Choroid plexus epithelial cell (primary cell): ENCODE data around the gene ADK.

Source experiments
- DNase-seq: peaks from one replicate; pipeline ENCODE4 v3.0.0-alpha.2; 2010; ENCODE audit warnings: low read depth
- H3K4me3 ChIP-seq: 2 replicates; pipeline ENCODE4 v1.5.1; 2011; ENCODE audit warnings: low read depth, mild to moderate bottlenecking, control low read depth, low read length, moderate library complexity
- TF ChIP-seq, protein P1 (sequence below): conservative IDR thresholded peaks from 2 replicates; pipeline ENCODE4 v1.5.1; 2011; ENCODE audit warnings: low read depth, mild to moderate bottlenecking, control low read depth, inconsistent platforms, low read length, moderate library complexity

ADK gene

DNA sequence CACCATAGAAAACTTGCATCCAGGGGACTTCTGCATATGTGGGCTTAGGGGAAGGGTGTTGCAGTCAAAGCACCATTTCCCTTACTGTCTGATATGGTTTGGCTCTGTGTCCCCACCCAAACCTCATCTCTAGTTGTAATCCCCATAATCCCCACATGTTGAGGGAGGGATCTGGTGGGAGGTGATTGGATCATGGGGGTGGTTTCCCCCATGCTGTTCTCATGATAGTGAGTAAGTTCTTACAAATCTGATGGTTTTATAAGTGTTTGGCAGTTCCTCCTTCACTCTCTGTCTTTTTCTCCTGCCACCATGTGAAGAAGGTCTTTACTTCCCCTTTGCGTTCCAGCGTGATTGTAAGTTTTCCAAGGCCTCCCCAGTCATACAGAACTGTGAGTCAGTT lies 177.4 kb downstream of the ADK start:
- TF ChIP-seq, protein P1, sequence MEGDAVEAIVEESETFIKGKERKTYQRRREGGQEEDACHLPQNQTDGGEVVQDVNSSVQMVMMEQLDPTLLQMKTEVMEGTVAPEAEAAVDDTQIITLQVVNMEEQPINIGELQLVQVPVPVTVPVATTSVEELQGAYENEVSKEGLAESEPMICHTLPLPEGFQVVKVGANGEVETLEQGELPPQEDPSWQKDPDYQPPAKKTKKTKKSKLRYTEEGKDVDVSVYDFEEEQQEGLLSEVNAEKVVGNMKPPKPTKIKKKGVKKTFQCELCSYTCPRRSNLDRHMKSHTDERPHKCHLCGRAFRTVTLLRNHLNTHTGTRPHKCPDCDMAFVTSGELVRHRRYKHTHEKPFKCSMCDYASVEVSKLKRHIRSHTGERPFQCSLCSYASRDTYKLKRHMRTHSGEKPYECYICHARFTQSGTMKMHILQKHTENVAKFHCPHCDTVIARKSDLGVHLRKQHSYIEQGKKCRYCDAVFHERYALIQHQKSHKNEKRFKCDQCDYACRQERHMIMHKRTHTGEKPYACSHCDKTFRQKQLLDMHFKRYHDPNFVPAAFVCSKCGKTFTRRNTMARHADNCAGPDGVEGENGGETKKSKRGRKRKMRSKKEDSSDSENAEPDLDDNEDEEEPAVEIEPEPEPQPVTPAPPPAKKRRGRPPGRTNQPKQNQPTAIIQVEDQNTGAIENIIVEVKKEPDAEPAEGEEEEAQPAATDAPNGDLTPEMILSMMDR: no peak
- no peak for DNase-seq
- no peak overlapping the region for H3K4me3 ChIP-seq

DNA sequence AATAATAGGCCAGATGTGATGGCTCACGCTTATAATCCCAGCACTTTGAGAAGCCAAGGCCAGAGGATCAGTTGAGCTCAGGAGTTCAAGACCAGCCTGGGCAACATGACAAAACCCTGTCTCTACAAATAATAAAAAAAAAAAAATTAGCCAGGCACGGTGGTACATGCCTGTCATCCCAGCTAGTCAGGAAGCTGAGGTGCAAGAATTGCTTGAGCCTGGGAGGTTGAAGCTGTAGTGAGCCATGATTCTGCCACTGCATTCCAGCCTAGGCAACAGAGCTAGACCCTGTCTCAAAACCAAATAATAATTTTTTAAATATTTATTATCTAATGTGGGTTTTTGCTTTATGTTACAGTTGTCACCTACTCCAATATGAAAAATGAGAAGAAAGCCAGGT lies 178.9 kb downstream of the ADK start:
- TF ChIP-seq, protein P1: no peak
- H3K4me3 ChIP-seq: no peak overlapping the region
- DNase-seq: no peak

DNA sequence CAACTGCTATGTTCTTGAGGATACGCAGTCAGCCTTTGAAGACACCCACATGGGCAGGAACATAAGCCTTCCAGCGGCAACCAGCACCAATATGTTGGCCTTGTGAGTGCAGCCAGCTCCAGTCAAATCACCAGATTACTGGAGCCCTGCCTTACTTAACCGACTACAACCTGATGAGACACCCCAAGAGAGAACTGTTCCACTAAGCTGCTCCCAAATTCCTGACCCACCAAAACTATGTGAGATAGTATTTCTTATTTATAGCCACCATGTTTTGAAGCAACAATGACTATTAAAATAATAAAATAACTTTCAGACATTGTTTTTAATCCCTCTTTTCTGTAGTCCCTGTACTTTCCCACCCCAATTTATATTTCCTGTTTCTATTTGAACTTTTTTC lies 179.6 kb downstream of the ADK start:
- TF ChIP-seq, protein P1: no peak
- DNase-seq: no peak
- H3K4me3 ChIP-seq: no peak overlapping the region

DNA sequence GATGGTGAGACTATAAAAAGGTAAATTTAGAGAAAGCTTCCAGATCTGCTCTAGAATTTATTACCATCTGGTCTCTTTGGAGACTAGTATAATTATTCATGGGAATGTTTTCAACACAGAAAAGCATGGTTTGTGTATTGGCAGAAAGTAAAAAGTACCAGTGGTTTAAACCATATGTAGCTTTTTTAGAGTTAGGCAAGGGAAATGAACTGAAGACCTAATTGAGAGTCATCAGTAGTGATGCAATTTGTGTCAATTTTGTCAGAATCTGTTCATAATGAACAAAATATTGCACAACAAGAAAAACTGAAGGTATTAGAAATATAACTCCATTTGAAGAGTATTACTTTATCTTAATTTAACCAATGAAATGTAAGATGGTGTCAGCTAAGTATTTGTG lies 181.4 kb downstream of the ADK start:
- DNase-seq: peak; percentile 32
- TF ChIP-seq, protein P1: no peak
- H3K4me3 ChIP-seq: no peak overlapping the region

DNA sequence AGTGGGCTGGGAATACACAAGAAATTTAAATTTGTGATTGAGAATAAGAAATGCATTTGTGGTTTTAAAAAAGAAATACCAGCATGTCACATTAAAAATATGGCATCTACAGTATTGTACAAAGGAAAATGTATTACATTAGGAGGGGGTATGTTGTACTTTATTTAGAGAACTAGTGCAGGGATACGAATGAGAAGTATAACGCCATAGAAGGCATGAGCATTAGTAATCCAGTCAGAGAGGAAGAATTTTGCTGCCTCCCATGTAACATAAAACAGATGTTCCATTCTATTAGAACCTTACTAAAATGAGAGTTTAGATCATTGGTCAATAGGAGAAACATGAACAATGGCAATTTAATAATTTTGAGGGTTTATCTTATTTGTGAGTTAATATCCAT lies 182.2 kb downstream of the ADK start:
- peak; percentile 23 for DNase-seq
- H3K4me3 ChIP-seq: no peak overlapping the region
- TF ChIP-seq, protein P1: no peak

DNA sequence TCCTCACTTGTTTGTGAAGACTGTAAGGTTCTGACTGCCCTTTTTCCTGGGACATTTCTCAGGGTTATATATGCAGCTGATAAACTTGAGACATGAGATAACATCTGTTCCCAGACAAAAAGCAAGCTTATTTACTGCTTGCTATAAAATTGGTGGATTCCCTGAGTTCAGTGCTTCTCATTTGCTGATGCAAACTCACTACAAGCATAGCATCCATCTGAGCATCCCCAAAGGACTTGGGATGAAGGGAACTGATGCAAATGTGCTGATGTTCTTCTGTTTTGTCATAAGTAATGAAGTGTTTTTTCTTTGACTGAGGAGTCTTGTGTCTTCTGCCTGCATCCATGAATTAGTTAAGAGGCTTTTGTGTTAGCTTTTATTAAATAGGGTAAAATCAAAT lies 183.2 kb downstream of the ADK start:
- no peak overlapping the region for H3K4me3 ChIP-seq
- TF ChIP-seq, protein P1: no peak
- no peak for DNase-seq

DNA sequence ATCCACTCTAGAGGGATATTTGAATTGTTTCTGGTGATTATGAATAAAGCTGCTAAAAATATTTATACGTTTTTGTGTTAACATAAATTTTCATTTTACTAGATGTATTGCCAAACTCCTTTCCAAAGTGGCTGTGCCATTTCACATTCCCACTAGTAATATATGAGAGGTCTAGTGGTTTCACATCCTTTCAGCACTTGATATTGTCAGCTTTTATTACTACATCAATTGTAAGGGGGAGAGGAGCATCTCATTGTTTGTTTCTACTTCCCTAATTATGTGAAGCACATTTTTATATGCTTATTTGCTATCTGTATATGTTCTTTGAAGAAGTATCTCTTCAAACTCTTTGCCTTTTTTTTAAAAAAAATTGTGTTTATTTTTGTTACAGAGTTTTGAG lies 184.5 kb downstream of the ADK start:
- H3K4me3 ChIP-seq: no peak overlapping the region
- peak; percentile 15 for DNase-seq
- TF ChIP-seq, protein P1: no peak
